HG02759 (cell line): Measurements from ENCODE around the gene ZSCAN9.

Source experiments
- ATAC-seq: cut with Tn5 transposase; IDR thresholded peaks from one replicate; pipeline ENCODE4 v1.9.1; 2021; ENCODE audit warnings: mild to moderate bottlenecking, moderate library complexity; ENCODE audit not compliant: unreplicated experiment

ZSCAN9 gene

DNA sequence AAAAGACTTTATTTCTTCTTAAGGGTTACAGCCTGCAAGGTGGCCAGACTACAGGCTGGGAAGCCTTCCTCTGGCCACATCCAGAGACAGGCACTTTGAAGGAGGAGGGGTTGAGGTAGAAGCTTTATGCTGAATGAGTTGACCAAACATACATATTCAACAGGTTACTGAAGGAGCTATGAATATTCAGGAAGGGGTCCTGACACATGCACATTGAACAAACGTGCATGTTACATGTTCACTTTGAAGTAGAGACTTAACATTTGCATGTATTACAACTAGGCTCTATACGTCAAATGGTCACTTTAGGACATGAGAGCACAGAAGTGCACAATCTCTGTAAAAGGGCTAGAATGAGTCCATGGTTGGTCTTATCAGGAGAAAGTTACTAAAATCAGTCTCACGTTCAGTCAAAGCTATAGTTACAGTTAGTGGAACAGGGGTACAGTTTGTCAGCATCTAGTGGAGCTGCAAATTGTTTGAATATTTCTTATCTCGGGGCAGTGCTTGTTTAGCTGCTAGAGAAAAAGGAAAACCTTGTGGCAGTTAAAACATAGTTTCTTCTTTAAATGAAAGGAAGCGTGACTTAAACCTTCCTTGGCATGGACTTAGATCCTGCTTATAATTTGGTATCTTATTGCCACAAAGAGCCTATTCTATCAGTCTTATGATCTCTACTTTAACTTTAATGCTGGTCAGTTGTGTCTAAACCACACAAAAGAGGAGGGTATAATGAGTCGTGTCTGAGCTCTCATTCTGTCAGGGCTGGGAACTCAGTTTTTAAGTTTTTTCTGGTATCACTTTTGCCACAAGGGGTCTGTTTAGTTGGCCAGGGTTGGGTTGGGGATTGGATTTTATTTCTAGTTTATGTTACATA, 4.6 kb upstream of the ZSCAN9 start:
- ATAC-seq = no peak

DNA sequence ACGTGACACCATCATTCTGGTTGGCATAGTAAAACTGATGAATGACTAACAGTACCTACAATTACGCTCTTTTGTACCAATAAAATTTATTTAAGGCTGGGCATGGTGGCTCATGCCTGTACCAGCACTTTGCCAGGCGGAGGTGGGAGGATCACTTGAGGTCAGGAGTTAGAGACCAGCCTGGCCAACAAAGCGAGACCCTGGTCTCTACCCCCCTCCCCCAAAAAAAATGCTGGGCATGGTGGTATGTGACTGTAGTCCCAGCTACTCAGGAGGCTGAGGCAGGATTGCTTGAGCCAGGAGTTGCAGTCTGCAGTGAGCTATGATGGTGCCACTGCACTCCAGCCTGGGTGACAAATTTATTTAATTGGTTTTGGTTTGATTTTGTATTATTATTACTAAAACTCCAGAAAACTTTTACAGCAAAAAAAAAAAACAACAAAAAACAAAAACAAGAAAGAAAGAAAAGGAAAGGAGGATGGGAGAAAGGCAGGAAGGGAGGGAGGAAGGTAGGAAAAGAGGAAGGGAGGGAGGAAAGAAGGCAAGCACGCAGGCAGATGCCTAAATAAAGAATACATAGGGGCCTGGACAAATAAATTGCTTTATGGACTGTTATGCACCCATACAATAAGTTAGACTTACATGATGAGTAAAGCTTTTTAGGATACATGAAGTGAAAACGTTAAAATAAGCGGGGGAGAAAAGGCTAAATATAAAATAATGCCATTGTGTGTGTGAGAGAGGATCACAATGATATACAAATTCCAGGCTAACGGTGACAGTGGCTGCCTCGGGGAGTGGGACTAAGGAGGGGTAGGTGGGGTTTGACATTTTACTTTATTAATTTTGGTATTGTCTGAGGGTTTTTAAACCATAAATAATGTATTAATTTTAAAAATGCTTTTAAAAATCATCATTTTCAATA, 682 bp upstream of the ZSCAN9 start:
- no peak for ATAC-seq

DNA sequence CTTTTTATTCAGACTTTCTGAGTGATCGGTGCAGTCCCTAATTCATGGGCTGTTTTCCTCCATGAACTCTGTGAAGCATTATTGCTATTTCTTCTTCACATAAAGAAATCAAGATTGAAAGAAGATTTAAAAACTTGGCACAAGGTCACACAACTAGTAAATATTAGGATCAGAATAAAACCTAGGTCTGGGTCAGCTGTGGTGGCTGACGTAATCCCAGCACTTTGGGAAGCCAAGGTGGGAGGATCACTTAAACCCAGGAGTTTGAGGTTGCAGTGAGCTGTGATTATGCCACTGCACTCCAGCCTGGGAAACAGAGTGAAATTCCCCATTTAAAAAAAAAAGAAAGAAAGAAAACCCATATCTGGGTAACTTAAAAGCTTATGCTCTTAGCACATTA, 1.4 kb downstream of the ZSCAN9 start:
- ATAC-seq = no peak

DNA sequence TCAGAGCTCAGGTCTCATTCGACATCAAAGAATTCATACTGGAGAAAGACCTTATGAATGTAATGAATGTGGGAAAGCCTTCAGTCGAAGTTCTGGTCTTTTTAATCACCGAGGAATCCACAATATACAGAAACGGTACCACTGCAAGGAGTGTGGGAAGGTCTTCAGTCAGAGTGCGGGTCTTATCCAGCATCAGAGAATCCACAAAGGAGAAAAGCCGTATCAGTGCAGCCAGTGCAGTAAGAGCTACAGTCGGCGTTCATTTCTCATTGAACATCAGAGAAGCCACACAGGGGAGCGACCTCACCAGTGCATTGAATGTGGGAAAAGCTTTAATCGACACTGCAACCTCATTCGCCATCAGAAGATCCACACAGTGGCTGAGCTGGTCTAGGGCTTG, 7.7 kb downstream of the ZSCAN9 start:
- no peak for ATAC-seq

DNA sequence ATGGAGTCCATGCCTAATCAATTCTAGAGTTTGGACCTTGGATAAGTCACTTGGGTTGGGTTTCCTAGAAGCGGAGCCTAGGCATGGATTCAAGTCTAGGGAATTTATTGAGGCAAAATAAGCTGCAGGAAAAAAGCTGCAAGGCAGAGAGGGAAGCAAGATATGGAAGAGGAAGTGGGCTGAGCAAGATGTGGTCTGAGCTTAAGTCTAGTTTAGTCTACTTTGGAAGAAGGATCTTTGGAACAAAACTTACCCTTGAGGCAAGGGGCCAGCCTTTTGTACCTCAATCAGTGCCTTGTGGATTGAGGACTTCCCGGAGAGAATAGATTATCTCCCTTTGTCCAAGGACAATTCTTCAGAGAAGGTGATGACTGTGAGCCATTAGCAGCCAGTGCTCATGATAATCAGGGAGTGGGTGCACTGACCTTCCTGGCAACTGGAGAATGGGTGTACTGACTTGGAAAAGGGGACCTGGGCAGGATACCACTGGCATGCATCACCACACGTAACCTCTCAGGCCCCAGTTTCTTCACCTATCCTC, 10.9 kb downstream of the ZSCAN9 start:
- ATAC-seq = no peak

DNA sequence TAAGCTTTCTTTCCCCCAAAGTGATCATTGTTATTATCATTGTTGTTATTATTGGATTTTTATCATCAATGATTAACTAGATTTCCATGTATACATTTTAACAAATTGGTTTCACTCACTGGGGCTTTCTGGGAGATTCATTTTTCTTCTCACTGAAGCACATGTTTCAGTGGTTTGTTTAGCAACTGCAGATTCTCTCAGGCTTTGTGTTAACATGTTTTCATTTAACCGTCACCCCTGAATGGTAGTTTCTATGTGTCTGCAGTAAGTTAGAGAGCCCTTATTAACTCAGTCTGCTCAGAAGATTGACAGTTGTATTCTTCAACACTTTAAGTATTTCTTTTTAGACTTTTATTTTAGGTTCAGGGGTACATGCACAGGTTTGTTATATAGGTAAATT, 14.6 kb downstream of the ZSCAN9 start:
- no peak for ATAC-seq

DNA sequence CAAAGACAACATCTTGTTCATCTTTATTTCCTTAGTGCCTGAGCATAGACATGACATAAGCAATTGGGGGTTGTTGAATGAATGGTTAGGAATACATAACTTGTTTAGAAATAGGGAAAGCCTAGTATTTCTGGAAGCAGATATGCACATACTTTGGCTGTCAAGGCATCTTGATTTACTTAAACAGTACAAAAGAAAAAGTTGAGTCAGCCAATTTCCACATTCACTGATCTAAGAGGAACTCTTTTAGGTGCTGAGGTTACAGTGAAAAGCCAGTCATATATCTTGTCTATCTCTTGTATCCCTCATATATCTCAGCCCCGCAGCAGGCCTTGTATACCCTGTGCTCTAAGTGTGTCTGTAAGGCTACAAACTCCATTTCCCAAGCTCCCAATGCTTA, 15.4 kb downstream of the ZSCAN9 start:
- no peak for ATAC-seq

DNA sequence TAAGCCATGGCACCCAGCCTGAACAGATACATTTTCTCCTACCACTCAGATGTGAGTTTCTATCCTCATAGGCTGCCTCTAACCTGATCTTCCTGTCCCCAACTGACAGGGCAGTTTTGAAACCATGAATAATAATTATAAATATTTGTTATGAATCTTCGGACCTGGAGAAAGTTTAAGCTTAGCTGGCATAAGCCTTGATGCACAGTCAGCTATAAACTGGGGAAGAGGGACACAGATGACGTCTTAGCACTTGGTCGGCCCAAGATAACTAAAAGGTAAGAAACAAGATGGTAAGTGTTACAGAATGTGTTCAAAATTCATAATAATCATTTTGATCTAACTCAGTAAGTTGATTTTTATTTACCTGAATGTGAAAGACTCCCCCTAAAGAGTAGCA, 18.9 kb downstream of the ZSCAN9 start:
- ATAC-seq = no peak

DNA sequence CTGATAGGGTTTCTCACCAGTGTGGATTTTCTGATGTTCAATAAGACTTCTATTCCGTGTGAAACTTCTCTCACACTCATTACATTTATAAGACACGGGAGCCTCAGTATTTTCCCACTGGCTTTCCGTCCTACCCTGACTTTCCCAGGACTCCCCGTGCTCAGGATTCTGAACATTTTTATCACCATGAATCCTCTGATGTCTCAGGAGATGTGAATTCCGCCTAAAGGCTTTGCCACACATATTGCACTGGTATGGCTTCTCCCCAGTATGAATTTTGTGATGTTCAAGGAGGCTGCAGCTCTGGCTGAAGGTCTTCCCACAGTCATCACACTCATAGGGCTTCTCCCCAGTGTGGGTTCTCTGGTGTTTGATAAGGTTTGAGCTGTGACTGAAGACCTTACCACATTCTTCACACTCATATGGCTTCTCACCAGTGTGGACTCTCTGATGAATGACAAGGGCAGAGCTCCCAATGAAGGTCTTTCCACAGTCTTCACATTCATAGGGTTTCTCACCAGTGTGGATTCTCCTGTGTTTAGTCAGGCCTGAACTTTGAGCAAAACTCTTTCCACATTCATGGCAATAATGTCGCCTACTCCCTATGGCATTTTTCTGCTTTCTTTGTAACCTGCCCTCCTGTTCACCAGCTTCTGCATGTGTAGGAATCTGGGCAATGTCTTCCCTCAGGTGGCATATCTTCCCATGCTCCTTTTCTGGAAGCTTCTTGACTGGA, 20.3 kb downstream of the ZSCAN9 start:
- no peak for ATAC-seq

DNA sequence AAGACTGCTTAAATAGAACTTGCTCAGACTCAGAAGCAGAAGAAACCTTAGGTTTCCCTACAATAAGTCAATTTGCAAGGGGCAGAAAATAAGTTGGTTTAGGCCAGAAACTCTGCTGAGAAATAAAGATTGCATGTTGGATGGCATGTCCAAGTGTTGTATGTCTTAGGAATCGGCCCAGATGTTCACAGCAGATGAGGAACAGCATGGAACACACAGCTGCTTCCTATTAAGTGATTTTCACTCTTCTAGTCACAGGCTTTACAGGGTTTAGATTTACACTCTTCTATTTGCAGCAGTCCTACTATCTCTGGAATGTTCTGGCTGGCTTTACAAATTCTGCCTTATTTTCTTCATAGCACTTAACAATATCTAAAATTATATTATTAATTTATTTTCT, 23.8 kb downstream of the ZSCAN9 start:
- no peak for ATAC-seq

DNA sequence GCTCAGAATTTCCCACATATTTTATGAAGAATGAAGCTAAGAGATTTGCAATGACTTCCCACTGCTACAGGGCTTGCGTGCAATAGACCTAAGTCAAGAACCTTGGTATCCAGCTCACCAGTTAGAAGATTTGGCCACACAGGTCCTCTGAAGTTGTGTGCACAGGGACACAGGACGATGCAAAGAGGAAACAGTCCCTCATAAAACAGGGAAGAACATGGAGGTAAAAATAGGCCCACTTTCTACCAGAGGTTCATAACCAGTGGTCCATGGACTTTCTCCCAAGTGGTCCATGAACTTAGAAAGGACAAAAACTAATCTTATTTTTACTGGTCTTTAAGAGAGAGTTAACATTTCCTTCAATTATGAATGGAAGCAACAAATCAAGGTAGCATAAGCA, 25.7 kb downstream of the ZSCAN9 start:
- ATAC-seq = no peak

DNA sequence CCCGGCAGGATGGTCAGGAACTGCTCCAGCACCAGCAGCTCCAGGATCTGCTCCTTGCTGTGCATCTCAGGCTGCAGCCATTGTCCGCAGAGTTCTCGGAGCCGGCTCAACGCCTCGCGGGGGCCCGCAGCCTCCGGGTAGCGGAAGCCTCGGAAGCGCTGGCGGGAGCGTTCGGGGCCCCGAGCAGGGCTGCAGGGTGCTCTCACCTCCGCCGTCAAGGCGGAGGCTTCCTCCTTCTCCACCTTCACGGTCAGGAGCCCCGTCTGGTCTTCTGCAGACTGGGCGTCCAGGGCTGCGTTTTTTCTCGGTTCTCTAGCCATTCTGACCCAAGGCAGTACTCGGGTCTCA, 26.6 kb downstream of the ZSCAN9 start:
- peak; percentile 55 for ATAC-seq

DNA sequence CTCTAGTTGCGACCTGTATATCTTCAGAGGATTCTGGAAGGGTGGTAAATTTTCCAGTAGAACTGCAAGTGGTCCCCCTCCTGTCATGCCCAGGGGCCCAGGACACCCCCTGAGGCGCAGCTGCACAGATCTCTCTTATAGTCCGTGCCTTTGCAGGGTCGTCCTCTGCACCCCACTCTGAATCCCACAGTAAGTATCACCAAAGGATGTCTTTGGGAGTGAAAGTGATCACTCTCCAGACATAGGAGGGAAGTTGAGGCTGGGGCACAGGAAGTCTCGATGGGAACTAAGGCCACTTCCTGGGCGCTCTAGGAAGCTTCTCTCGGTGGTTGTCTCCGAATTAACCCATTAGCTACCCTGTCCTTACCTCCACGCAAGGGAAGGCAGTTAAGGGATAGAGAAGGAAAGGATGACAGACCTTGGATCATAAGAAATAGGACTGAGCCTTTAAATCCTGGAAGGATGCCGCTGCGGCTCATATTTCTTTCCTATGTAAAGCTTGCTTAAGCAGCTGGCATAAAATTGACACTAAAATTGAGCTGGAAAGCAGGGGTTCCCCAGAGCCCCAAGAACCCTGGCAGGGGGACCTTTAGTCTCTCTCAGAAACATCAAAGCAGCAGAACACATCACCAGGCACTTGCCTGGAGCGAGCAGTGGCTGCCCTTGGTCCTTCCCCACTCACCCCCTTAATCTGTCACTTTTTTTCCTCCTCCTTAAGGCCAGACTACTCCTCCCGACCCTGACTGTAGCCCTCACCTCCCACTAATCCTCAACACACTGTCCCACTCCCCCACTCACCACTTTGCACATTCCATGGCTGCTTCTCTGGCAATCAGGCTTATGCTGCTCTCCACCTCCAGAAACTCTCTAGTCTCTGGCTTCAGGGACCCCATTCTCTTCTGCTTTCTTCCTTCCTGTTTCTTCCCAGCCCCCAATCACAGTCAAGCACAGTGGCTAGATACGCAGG, 27.2 kb downstream of the ZSCAN9 start, which contains the start of gene ZKSCAN4:
Gene ZKSCAN4 (minus strand): TSS at position 261 of the 967 bp plus-strand sequence. CDS start 289 bp downstream, outside the sequence.
- ATAC-seq = peak; percentile 82

DNA sequence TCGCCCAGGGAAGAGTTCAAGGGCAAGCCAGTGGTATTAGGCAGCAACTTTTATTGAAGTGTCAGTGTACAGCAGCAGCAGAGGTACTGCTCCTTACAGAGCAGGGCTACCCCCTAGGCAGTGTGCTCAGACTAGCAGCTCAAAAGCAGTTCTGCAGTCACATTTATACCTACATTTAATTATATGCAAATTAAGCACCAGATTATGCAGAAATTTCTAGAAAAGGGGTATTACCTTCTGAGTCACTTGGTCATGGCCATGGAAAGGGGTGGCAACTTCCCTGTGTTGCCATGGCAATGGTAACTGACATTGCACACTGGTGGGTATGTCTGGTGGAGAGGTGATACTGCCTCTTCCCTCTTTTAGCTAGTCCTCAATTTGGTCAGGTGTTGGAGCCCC, 29.0 kb downstream of the ZSCAN9 start:
- no peak for ATAC-seq

DNA sequence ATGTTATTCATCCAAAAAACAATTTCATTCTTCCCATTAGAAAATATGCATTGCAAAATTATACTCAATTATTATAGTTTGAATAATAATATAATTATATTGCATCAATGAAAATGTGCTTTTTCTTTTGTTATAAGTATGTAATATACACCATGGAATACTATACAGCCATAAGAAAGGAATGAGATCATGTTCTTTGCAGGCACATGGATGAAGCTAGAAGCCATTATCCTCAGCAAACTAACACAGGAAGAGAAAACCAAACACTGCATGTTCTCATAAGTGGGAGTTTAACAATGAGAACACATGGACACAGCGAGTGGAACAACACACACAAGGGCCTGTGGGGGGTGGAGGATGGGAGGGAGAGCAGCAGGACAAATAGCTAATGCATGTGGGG, 32.0 kb downstream of the ZSCAN9 start:
- no peak for ATAC-seq

DNA sequence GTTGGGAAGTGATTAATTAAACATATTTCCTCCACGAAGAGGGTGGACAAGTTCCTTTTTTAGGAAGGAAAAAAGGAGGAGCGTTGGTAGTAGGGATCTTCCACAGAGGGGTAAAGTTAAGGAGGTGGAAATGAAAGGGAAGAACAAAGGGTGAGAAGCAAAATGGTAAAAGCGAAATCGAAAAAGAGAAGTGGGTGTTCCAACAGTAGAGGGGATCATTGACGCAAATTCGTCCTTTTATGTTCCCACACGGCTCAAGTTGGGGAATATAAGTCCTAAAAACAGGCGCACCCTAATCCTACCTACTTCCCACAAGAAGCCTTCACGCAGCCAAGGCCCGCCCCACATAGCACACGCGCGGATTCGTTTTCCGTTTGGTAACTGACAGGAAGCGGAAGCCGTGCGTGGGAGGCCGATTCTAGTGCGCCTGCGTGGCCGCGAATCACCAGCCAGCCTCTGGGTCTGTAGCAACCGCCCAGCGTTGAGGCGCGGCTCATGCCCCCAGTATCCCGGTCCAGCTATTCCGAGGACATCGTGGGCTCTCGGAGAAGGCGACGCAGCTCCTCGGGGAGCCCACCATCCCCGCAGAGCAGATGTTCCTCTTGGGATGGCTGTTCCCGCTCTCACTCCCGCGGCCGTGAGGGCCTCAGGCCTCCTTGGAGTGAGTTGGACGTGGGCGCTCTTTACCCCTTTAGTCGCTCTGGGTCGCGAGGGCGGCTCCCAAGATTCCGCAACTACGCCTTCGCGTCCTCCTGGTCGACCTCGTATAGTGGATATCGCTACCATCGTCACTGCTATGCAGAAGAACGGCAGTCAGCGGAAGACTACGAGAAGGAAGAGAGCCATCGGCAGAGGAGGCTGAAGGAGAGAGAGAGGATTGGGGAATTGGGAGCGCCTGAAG, 34.1 kb downstream of the ZSCAN9 start, which contains the start of gene NKAPL:
Gene NKAPL (plus strand): TSS at position 421 of the 901 bp plus-strand sequence. CDS start 75 bp downstream, at position 496.
- no peak for ATAC-seq

DNA sequence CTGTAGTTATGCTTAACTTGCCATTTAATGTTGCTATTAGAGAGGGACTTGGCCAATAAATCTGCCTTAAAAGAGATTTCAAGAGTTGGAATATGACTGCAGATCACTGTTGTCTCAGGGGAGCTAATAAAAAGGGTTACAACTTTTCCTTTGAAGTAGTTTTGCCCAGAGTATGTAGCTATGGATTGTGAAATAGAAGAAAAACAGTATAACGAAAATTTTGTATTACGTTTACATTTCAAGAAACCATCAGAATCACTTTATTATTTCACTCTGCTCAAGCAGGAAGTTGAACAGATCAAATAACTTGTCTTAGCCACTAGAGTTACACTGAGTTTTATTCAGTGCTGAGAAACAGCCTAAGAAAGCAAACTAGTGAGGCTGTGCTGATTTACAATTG, 38.8 kb downstream of the ZSCAN9 start:
- ATAC-seq = no peak

DNA sequence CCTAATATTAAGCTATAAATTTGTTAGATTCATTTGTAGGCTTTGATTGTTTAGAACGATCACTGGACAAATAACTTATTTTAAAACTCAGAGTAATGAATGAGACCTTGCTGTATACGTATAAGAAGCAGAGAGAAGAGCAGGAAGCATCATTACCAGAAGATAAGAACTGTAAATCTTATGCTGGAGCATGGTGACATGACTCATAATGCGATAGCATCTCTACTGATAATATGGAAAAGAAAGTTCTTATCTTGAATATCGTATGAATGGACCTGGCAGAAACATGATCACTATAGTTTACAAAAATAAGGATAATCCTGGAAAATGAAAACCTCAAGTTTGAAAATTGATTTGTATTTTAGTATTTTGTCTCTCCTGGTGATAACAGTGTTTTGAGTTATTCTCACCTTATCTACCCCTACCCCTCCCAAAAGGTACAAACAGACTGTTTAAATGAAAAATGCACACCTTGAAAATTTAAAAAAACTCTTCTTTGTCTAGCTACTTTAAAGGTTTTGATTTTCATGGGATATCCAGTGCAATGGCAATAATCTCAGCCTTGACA, 39.8 kb downstream of the ZSCAN9 start:
- no peak for ATAC-seq
